Erythroblast (primary cell): ENCODE results near the gene LRCH3.

ENCODE experiments used
- GATA1 ChIP-seq: IDR thresholded peaks from 2 replicates; pipeline ENCODE4 v1.6.1; 2011; ENCODE audit warnings: low read depth, mild to moderate bottlenecking, control low read depth, low read length, moderate library complexity
- POLR2A ChIP-seq: IDR thresholded peaks from 2 replicates; pipeline ENCODE4 v1.6.1; 2011; ENCODE audit warnings: mild to moderate bottlenecking, low read length

- TF ChIP-seq POLR2A = no peak
- no peak for TF ChIP-seq GATA1
Measured at GRCh38 chr3:197846491-197846890, 55.4 kb downstream of the LRCH3 start.
